Measurements from ENCODE around the gene ECE2. TPM values are rescaled to one million over a fixed set of nuclear protein-coding genes. Genes with fewer than 3 reads are reported as not detected.

Gene ECE2
- total RNA-seq, 2 donors from 2014 or later = not detected

GRCh38 chr3:184311633-184312032 is 35.8 kb downstream of the ECE2 start:
- Mint-ChIP-seq H3K27ac (no peak overlapping the region), H3K36me3 (ENCODE audit: low read depth) (peaks cover 33% of the 10 kb centered on the region), H3K4me3 (no peak overlapping the region), H3K9me3 (no peaks in the 10 kb centered on the region), H3K27me3 (ENCODE audit: insufficient read depth) (no peaks in the 10 kb centered on the region), H3K4me1 (peaks cover 7% of the 10 kb centered on the region)
- H3K9me3 ChIP-seq (ENCODE audit: control insufficient read depth, low read length) = no peaks in the 10 kb centered on the region
- no peak for DNase-seq
- no peak for TF ChIP-seq CTCF (conservative IDR thresholded peaks at IDR 0.05)
- H3K27ac ChIP-seq (ENCODE audit: low read depth, low read length) = no peak overlapping the region
- H3K27me3 ChIP-seq (ENCODE audit: control insufficient read depth, insufficient read depth, low read length, poor library complexity, severe bottlenecking) = no peaks in the 10 kb centered on the region
- H3K4me3 ChIP-seq (ENCODE audit: low read length) = no peak overlapping the region
- H3K9ac ChIP-seq (ENCODE audit: extremely low read depth, low read length, poor library complexity, severe bottlenecking) = no peak overlapping the region
- peaks cover 3% of the 10 kb centered on the region for H3K4me1 ChIP-seq (ENCODE audit: control insufficient read depth, insufficient read depth, low read length)
- peaks cover 30% of the 10 kb centered on the region for H3K36me3 ChIP-seq (ENCODE audit: control insufficient read depth, insufficient read depth, low read length)

GRCh38 chr3:184314363-184314699 is 38.5 kb downstream of the ECE2 start, which contains the start of gene EIF4G1:
Gene EIF4G1 (plus strand): TSS chr3:184314606. CDS start chr3:184315797, 1,191 bp downstream.
- Mint-ChIP-seq H3K27ac (peak within 1 kb of the TSS; percentile 88), H3K4me3 (peak within 1 kb of the TSS; percentile 84), H3K9me3 (no peaks in the 10 kb centered on the region), H3K4me1 (peaks cover 22% of the 10 kb centered on the region), H3K27me3 (ENCODE audit: insufficient read depth) (no peaks in the 10 kb centered on the region), H3K36me3 (ENCODE audit: low read depth) (peaks cover 27% of the 10 kb centered on the region)
- peak within 1 kb of the TSS; percentile 80 for H3K27ac ChIP-seq (ENCODE audit: low read depth, low read length)
- no peak for TF ChIP-seq CTCF (conservative IDR thresholded peaks at IDR 0.05)
- WGBS, 2 experiments (ENCODE audit: insufficient coverage in 1 of 2, insufficient read length in 1 of 2) = 0% methylated on average over 35 of the region's 40 CpGs; no CpG with 5 or more reads in 1 of the 2 experiments
- peaks cover 5% of the 10 kb centered on the region for H3K4me1 ChIP-seq (ENCODE audit: control insufficient read depth, insufficient read depth, low read length)
- H3K27me3 ChIP-seq (ENCODE audit: control insufficient read depth, insufficient read depth, low read length, poor library complexity, severe bottlenecking) = no peaks in the 10 kb centered on the region
- peaks cover 31% of the 10 kb centered on the region for H3K36me3 ChIP-seq (ENCODE audit: control insufficient read depth, insufficient read depth, low read length)
- H3K4me3 ChIP-seq (ENCODE audit: low read length) = peak within 1 kb of the TSS; percentile 95
- H3K9ac ChIP-seq (ENCODE audit: extremely low read depth, low read length, poor library complexity, severe bottlenecking) = peak within 1 kb of the TSS; percentile 91
- peak; percentile 96 for DNase-seq
- H3K9me3 ChIP-seq (ENCODE audit: control insufficient read depth, low read length) = no peaks in the 10 kb centered on the region

GRCh38 chr3:184314700-184315542 is 39.1 kb downstream of the ECE2 start:
- Histone ChIP-seq H3K36me3 (ENCODE audit: control insufficient read depth, insufficient read depth, low read length) (peaks cover 36% of the 10 kb centered on the region), H3K4me1 (ENCODE audit: control insufficient read depth, insufficient read depth, low read length) (peaks cover 5% of the 10 kb centered on the region), H3K9ac (ENCODE audit: extremely low read depth, low read length, poor library complexity, severe bottlenecking) (peak overlapping the region; percentile 91), H3K9me3 (ENCODE audit: control insufficient read depth, low read length) (no peaks in the 10 kb centered on the region), H3K27ac (ENCODE audit: low read depth, low read length) (peak overlapping the region; percentile 80), H3K27me3 (ENCODE audit: control insufficient read depth, insufficient read depth, low read length, poor library complexity, severe bottlenecking) (no peaks in the 10 kb centered on the region), H3K4me3 (ENCODE audit: low read length) (peak overlapping the region; percentile 95)
- WGBS, 2 experiments (ENCODE audit: insufficient coverage in 1 of 2, insufficient read length in 1 of 2) = 0% methylated on average over 14 to 88 of the region's 89 CpGs
- Mint-ChIP-seq H3K4me1 (peaks cover 22% of the 10 kb centered on the region), H3K27me3 (ENCODE audit: insufficient read depth) (no peaks in the 10 kb centered on the region), H3K4me3 (peak overlapping the region; percentile 84), H3K9me3 (no peaks in the 10 kb centered on the region), H3K36me3 (ENCODE audit: low read depth) (peaks cover 27% of the 10 kb centered on the region), H3K27ac (peak overlapping the region; percentile 88)
- TF ChIP-seq CTCF (conservative IDR thresholded peaks at IDR 0.05) = no peak
- DNase-seq = peak; percentile 78

All from endodermal cell (in vitro differentiated cells).